ENCODE results near the gene ZG16B. TPM values are rescaled to one million over a fixed set of nuclear protein-coding genes. Genes with fewer than 3 reads are reported as not detected.

Gene ZG16B
- total RNA-seq, 1 donor from 2014 or later, result 0.52 TPM

DNA sequence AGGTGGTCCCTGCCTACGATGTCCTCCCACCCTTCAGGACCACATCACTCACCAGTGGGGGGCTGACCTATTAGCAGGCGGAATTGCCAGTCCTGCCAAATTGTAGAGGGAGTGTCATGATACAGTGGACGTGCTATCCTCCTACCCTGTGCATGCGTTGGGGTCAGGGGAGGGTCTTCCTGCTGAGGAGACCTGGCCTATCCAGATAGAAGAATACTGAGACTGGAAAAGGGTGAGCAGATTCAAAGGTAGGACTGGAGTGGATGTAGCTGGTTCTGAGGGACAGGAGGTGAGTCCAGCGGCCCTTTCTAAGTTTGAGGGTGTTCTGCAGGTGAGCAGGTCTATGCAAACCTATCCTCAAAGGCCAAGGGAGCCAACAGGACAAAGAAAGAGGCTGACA, 23.8 kb upstream of the ZG16B start:
- H3K9me3 ChIP-seq (ENCODE audit: control insufficient read depth in 3 of 3, low read length in 3 of 3), result peaks cover 5 to 11% (median 6%) of the 10 kb centered on the region in 3 donors
- peaks cover 15 to 35% (median 25%) of the 10 kb centered on the region in 3 donors for H3K27me3 ChIP-seq (ENCODE audit: control insufficient read depth in 3 of 3, insufficient read depth in 3 of 3, low read length in 3 of 3)
- no peaks in the 10 kb centered on the region for H3K36me3 ChIP-seq (ENCODE audit: control insufficient read depth in 3 of 3, insufficient read depth in 3 of 3, low read length in 3 of 3)
- no peak overlapping the region for H3K4me3 ChIP-seq (ENCODE audit: low read length in 3 of 3)
- no peak overlapping the region for H3K27ac ChIP-seq (ENCODE audit: low read depth, low read length)
- H3K9ac ChIP-seq (ENCODE audit: low read depth in 1 of 3, low read length in 3 of 3), result no peak overlapping the region
- no peaks in the 10 kb centered on the region for H3K4me1 ChIP-seq (ENCODE audit: control insufficient read depth in 3 of 3, insufficient read depth in 3 of 3, low read length in 3 of 3)

DNA sequence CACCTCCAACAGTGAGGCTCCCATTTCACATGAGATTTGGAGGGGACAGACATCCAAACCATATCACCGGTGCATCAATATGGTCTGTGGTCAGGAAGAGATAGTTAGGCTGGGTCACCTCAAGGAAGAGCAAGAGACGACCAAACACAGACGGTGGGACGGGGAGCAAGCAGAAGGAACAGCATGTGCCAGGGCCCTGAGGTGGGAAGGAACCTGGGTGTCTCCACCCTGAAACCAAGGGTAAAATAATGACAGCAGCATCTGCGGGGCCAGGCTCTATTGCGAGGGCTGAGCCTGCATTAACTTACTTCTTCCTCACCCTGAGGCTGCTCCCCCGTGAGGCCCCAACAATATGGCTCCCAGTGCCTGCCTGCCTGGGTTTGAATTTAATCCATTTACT, 21.9 kb upstream of the ZG16B start:
- peaks cover 7 to 10% (median 10%) of the 10 kb centered on the region in 3 donors for H3K4me1 ChIP-seq (ENCODE audit: control insufficient read depth in 3 of 3, insufficient read depth in 3 of 3, low read length in 3 of 3)
- peaks cover 5 to 11% (median 6%) of the 10 kb centered on the region in 3 donors for H3K9me3 ChIP-seq (ENCODE audit: control insufficient read depth in 3 of 3, low read length in 3 of 3)
- no peak overlapping the region for H3K4me3 ChIP-seq (ENCODE audit: low read length in 3 of 3)
- H3K36me3 ChIP-seq (ENCODE audit: control insufficient read depth in 3 of 3, insufficient read depth in 3 of 3, low read length in 3 of 3), result no peaks in the 10 kb centered on the region
- H3K9ac ChIP-seq (ENCODE audit: low read depth in 1 of 3, low read length in 3 of 3), result no peak overlapping the region
- no peak overlapping the region for H3K27ac ChIP-seq (ENCODE audit: low read depth, low read length)
- peaks cover 20 to 46% (median 27%) of the 10 kb centered on the region in 3 donors for H3K27me3 ChIP-seq (ENCODE audit: control insufficient read depth in 3 of 3, insufficient read depth in 3 of 3, low read length in 3 of 3)

DNA sequence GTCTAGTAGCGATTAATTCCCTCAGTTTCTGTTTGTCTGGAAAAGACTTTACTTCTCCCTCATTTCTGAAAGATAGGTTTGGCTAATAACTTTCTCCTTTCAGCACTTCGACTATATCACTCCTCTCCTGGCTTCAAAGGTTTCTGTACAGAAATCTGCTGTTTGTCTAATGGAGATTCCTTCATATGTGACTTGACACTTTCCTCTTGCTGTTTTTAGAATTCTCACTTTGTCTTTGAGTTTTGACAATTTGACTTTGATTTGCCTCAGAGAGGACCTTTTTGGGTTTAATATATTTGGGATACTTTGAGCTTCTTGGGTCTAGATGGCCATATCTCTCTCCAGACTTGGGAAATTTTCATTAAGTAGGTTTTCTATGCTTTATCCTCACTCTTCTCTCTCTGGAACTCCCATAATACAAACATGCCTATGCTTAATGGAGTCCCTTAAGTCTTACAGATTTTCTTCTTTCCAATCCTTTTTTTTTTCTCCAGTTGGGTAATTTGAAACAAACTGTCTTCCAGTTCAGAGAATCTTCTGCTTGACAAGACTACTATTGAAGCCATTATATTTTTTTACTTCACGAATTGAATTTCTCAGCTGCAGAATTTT, 20.8 kb upstream of the ZG16B start:
- Histone ChIP-seq H3K36me3 (ENCODE audit: control insufficient read depth in 3 of 3, insufficient read depth in 3 of 3, low read length in 3 of 3) (no peaks in the 10 kb centered on the region), H3K4me1 (ENCODE audit: control insufficient read depth in 3 of 3, insufficient read depth in 3 of 3, low read length in 3 of 3) (peaks cover 7 to 10% (median 10%) of the 10 kb centered on the region in 3 donors), H3K9ac (ENCODE audit: low read depth in 1 of 3, low read length in 3 of 3) (no peak overlapping the region), H3K4me3 (ENCODE audit: low read length in 3 of 3) (no peak overlapping the region), H3K27ac (ENCODE audit: low read depth, low read length) (no peak overlapping the region), H3K27me3 (ENCODE audit: control insufficient read depth in 3 of 3, insufficient read depth in 3 of 3, low read length in 3 of 3) (peaks cover 20 to 46% (median 27%) of the 10 kb centered on the region in 3 donors), H3K9me3 (ENCODE audit: control insufficient read depth in 3 of 3, low read length in 3 of 3) (peaks cover under 1 to 6% (median 2%) of the 10 kb centered on the region in 3 donors)

DNA sequence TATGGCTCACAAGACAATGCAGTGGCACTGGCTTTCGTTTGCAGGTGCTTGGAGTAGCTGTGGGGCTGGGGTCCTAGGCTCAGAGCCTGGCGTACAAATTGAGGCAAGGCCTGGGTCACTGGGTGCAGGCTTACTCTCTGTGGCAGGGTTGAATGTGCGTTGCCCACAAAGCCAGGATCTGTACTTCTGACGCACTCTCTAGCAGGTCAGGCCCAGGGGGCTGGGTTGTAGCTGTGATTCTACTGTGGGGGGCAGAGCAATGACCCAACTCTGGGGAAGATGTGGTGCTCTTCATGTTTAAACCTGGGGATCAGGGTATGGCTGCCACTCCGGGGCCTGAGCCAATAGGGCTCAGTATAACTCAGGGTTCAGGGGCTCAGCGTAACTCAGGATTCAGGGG, 19.5 kb upstream of the ZG16B start:
- Histone ChIP-seq H3K9me3 (ENCODE audit: control insufficient read depth in 3 of 3, low read length in 3 of 3) (no peaks in the 10 kb centered on the region), H3K4me3 (ENCODE audit: low read length in 3 of 3) (no peak overlapping the region), H3K36me3 (ENCODE audit: control insufficient read depth in 3 of 3, insufficient read depth in 3 of 3, low read length in 3 of 3) (no peaks in the 10 kb centered on the region), H3K9ac (ENCODE audit: low read depth in 1 of 3, low read length in 3 of 3) (no peak overlapping the region), H3K27me3 (ENCODE audit: control insufficient read depth in 3 of 3, insufficient read depth in 3 of 3, low read length in 3 of 3) (peaks cover 24 to 48% (median 26%) of the 10 kb centered on the region in 3 donors), H3K27ac (ENCODE audit: low read depth, low read length) (no peak overlapping the region), H3K4me1 (ENCODE audit: control insufficient read depth in 3 of 3, insufficient read depth in 3 of 3, low read length in 3 of 3) (peaks cover 7 to 10% (median 10%) of the 10 kb centered on the region in 3 donors)

DNA sequence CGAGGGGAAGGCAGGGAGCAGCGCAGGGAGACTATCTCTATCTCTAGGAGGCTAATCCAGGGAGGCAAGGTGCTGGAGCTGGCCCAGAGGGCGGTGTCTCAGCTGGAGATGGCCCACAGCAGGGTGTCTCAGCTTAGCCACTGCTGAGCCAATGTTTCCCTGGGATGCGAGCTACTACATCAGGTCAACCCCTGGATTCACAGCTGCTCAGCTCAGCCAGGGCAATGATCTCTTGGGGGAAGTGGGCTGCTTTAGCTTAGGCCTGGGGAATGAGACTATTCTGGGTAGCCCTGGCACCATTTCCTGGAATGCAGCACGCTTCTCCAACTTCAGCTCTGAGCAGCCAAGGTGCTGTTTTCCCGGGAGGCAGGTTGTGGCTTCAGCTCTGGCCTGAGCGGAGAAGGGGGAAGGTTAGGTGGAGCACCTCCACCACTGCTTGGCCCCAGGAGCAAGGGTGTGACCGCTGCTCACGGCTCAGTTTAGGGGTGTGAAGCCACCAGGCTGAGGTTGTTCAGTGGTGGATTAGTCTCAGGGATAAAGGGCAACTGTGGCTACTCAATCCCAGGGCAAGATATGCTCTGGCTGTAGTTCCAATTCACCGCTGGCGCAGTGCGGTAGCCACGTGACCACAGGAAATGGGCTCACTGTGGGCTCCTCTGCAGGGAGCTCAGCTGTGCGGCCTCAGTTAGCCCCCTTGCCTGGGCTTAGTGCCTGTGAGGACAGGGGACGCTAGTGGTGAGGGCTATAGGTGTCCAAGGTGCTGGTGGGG, 18.2 kb upstream of the ZG16B start:
- Histone ChIP-seq H3K9me3 (ENCODE audit: control insufficient read depth in 3 of 3, low read length in 3 of 3) (no peaks in the 10 kb centered on the region), H3K27ac (ENCODE audit: low read depth, low read length) (no peak overlapping the region), H3K9ac (ENCODE audit: low read depth in 1 of 3, low read length in 3 of 3) (peak overlapping the region in 1 of 3 donors; percentile 25), H3K27me3 (ENCODE audit: control insufficient read depth in 3 of 3, insufficient read depth in 3 of 3, low read length in 3 of 3) (peaks cover 18 to 45% (median 19%) of the 10 kb centered on the region in 3 donors), H3K36me3 (ENCODE audit: control insufficient read depth in 3 of 3, insufficient read depth in 3 of 3, low read length in 3 of 3) (no peaks in the 10 kb centered on the region), H3K4me1 (ENCODE audit: control insufficient read depth in 3 of 3, insufficient read depth in 3 of 3, low read length in 3 of 3) (peaks cover 7 to 10% (median 10%) of the 10 kb centered on the region in 3 donors), H3K4me3 (ENCODE audit: low read length in 3 of 3) (no peak overlapping the region)

DNA sequence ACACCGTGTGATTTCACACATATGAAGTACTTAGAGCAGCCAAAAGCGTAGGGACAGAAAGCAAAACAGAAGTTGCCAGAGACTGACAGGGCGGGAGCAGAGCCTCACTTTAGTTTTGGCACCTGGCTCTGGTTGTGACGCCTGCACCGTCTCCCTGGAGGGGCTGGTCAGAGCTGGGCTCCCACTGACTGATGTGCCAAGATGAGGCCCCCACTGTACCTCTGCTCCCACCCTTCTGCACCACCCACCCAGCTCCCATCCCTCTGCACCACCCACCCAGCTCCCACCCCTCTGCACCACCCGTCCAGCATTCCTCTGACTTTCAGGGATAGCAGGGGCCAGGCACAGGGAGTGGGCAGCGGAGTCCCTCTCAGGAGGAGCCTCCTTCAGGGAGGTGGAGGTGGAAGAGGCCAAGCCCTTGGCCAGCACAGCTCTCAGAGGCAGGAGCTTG, 16.3 kb upstream of the ZG16B start:
- Histone ChIP-seq H3K9ac (ENCODE audit: low read depth in 1 of 3, low read length in 3 of 3) (no peak overlapping the region), H3K4me1 (ENCODE audit: control insufficient read depth in 3 of 3, insufficient read depth in 3 of 3, low read length in 3 of 3) (peaks cover 7 to 10% (median 10%) of the 10 kb centered on the region in 3 donors), H3K27me3 (ENCODE audit: control insufficient read depth in 3 of 3, insufficient read depth in 3 of 3, low read length in 3 of 3) (peaks cover 18 to 52% (median 23%) of the 10 kb centered on the region in 3 donors), H3K9me3 (ENCODE audit: control insufficient read depth in 3 of 3, low read length in 3 of 3) (no peaks in the 10 kb centered on the region), H3K4me3 (ENCODE audit: low read length in 3 of 3) (no peak overlapping the region), H3K27ac (ENCODE audit: low read depth, low read length) (no peak overlapping the region), H3K36me3 (ENCODE audit: control insufficient read depth in 3 of 3, insufficient read depth in 3 of 3, low read length in 3 of 3) (no peaks in the 10 kb centered on the region)

DNA sequence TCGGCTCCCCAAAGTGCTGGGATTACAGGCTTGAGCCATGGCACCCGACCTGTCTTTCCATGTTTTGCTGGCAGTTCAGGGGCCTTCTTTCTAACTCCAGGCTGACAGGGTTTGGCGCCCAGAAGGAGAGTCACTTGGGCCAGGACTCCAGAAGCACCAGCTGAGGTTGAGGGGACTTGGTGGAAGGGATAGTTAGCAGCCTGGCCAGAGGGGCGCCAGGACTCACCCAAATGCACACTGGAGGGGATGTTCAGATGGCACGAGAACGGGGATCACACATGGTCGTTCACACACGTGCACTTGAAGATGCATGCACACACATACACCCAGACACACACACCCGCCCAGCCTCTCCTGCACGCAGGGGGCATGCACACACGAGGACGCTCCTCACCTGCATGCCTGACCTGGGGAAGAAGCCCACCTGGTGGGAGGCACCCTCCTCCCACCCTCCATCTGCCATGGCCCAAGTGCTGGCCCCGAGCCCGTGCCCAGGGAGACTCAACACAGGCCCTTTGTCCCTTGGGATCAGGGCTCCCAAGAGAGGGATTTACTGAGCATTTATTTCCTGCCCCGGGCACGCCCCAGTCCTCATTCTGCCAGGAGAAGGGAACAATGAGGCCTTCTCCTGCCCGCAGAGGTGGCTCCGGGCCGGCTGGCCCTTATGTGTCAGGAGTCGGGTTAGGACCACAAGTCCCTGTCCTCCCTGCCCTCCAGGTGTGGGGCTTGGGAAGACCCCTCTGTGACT, 15.4 kb upstream of the ZG16B start:
- Histone ChIP-seq H3K27me3 (ENCODE audit: control insufficient read depth in 3 of 3, insufficient read depth in 3 of 3, low read length in 3 of 3) (peaks cover 19 to 59% (median 30%) of the 10 kb centered on the region in 3 donors), H3K4me1 (ENCODE audit: control insufficient read depth in 3 of 3, insufficient read depth in 3 of 3, low read length in 3 of 3) (peaks cover 7 to 10% (median 10%) of the 10 kb centered on the region in 3 donors), H3K9ac (ENCODE audit: low read depth in 1 of 3, low read length in 3 of 3) (no peak overlapping the region), H3K27ac (ENCODE audit: low read depth, low read length) (no peak overlapping the region), H3K36me3 (ENCODE audit: control insufficient read depth in 3 of 3, insufficient read depth in 3 of 3, low read length in 3 of 3) (no peaks in the 10 kb centered on the region), H3K9me3 (ENCODE audit: control insufficient read depth in 3 of 3, low read length in 3 of 3) (no peaks in the 10 kb centered on the region), H3K4me3 (ENCODE audit: low read length in 3 of 3) (no peak overlapping the region)

DNA sequence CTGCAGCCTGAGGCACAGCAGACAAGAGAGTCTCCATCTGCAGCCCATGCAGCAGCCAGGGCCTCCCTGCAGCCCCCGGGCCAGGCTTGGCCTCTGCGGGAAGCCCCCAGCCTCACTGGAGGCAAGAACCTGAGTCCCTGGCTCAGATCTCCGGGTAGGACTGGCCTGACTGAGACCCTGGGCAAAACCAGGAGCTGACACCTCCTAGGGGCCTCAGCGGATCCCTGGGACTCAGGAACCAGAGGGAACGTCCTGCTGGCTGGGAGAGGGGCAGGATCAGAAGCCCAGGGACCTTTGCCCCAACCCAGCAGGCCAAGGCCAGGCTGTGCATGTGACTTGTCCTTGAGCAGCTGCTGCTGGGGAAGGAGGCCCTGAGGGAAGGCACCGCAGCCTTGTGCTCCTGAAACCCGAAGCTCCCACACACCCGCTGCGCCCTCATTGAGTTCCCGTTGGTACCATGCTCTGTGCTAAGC, 14.8 kb upstream of the ZG16B start:
- Histone ChIP-seq H3K4me1 (ENCODE audit: control insufficient read depth in 3 of 3, insufficient read depth in 3 of 3, low read length in 3 of 3) (peaks cover 7 to 10% (median 10%) of the 10 kb centered on the region in 3 donors), H3K9ac (ENCODE audit: low read depth in 1 of 3, low read length in 3 of 3) (no peak overlapping the region), H3K36me3 (ENCODE audit: control insufficient read depth in 3 of 3, insufficient read depth in 3 of 3, low read length in 3 of 3) (no peaks in the 10 kb centered on the region), H3K27me3 (ENCODE audit: control insufficient read depth in 3 of 3, insufficient read depth in 3 of 3, low read length in 3 of 3) (peaks cover 25 to 59% (median 33%) of the 10 kb centered on the region in 3 donors), H3K4me3 (ENCODE audit: low read length in 3 of 3) (no peak overlapping the region), H3K27ac (ENCODE audit: low read depth, low read length) (no peak overlapping the region), H3K9me3 (ENCODE audit: control insufficient read depth in 3 of 3, low read length in 3 of 3) (no peaks in the 10 kb centered on the region)

DNA sequence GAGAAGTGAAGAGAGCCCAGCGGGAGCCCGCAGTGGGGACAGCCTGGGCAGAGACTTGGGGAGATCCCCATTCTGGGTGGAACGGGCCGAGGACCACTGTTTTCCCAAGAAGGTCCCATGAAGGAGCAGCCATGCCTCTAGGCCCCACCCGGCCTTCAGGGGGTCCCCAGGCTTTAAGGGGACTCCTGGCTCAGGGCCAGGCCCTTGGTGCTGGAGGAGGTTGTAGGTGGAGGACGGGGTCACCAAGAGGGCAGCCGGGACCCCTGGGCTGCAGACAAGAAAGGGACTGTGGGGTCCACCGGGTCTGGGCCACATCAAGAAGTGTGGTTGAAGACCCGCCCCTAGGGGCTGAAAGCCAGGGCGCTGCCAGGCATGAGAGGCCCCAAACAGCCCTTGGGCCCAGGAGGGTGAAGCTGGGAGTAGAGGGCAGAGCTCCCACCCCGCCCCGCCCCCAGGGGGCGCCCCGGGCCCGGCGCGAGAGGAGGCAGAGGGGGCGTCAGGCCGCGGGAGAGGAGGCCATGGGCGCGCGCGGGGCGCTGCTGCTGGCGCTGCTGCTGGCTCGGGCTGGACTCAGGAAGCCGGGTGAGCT, 13.3 kb upstream of the ZG16B start, which contains the start of gene PRSS21:
PRSS21 (plus strand) TSS at position 487 of the 589 bp plus-strand sequence; CDS start at position 519, 32 bp downstream.
- no peak within 1 kb of the TSS for H3K9ac ChIP-seq (ENCODE audit: low read depth in 1 of 3, low read length in 3 of 3)
- H3K27ac ChIP-seq (ENCODE audit: low read depth, low read length), result no peak within 1 kb of the TSS
- no peak within 1 kb of the TSS for H3K4me3 ChIP-seq (ENCODE audit: low read length in 3 of 3)
- no peaks in the 10 kb centered on the region for H3K36me3 ChIP-seq (ENCODE audit: control insufficient read depth in 3 of 3, insufficient read depth in 3 of 3, low read length in 3 of 3)
- H3K27me3 ChIP-seq (ENCODE audit: control insufficient read depth in 3 of 3, insufficient read depth in 3 of 3, low read length in 3 of 3), result peaks cover 18 to 52% (median 33%) of the 10 kb centered on the region in 3 donors
- H3K9me3 ChIP-seq (ENCODE audit: control insufficient read depth in 3 of 3, low read length in 3 of 3), result no peaks in the 10 kb centered on the region
- peaks cover 3 to 5% (median 5%) of the 10 kb centered on the region in 3 donors for H3K4me1 ChIP-seq (ENCODE audit: control insufficient read depth in 3 of 3, insufficient read depth in 3 of 3, low read length in 3 of 3)
